Astrocyte of the spinal cord (primary cell): ENCODE measurements around the gene TBL3.

Source experiments
- DNase-seq: peaks from one replicate; pipeline ENCODE4 v3.0.0; 2011; ENCODE audit warnings: low read depth, low spot score
- H3K4me3 ChIP-seq: 2 replicates; pipeline ENCODE4 v1.5.1; 2011; ENCODE audit warnings: low read depth, mild to moderate bottlenecking, low read length, moderate library complexity
- CTCF ChIP-seq: IDR thresholded peaks from 2 replicates; pipeline ENCODE4 v1.5.1; 2012; ENCODE audit warnings: low read depth, mild to moderate bottlenecking, low read length, inconsistent platforms
- in situ Hi-C: cut with HindIII; loops from 2 replicates; pipeline ENCODE4 v1.10.0; 2017; ENCODE audit warnings: low sequenced_read_pairs

Gene TBL3

GRCh38 chr16:1976951-1977874 is 5.4 kb downstream of the TBL3 start:
- DNase-seq = no peak
- H3K4me3 ChIP-seq = no peak overlapping the region
- no peak for TF ChIP-seq CTCF
- in situ Hi-C loops = no loop called here

GRCh38 chr16:1977875-1978268 is 6.0 kb downstream of the TBL3 start:
- DNase-seq = no peak
- H3K4me3 ChIP-seq = no peak overlapping the region
- no peak for TF ChIP-seq CTCF
- in situ Hi-C loops = no loop called here

- TF ChIP-seq CTCF = no peak
- H3K4me3 ChIP-seq = no peak overlapping the region
- in situ Hi-C loops = no loop called here
- no peak for DNase-seq
Observed at GRCh38 chr16:1978476-1979120, 6.7 kb downstream of the TBL3 start.

DNA sequence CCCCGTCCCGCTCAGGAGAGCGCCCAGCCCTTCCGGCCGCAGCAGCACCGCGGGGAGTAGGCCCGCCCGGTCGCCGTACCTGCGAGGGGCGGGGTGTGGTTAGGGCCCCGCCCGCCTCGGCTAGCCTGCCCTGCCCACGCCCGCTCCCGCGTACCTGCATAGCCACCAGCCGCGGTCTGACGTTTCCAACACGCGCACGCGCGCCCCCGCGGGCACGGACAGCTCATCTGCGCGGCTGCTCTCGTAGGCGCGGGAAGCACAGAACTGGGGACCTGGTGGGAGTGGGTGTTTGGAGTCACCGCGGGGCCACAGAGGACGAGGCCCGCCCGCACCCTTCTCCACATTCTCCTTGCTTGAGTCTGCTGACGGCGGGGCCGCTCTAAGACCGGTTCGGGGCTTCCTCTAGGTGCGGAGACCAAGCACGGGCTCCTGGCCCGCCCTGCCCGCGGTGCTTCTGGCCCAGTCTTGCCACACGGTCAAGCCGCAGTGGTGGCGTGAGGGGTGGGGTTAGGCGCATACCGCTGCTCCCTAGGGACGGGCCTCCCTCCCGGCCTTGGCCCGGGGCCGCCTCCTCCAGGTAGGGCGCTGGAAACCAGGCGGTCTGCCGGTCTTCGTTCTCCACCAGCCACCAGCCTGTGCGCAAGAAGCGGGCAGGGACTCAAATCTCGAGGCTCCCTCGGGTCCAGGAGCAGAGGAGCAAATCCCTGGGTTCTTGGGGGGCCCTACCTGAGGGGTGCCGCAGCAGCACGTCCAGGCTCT is 7.6 kb downstream of the TBL3 start:
- TF ChIP-seq CTCF = no peak
- in situ Hi-C loops = no loop called here
- DNase-seq = no peak
- no peak overlapping the region for H3K4me3 ChIP-seq

- in situ Hi-C loops = no loop called here
- DNase-seq = no peak
- H3K4me3 ChIP-seq = no peak overlapping the region
- no peak for TF ChIP-seq CTCF
Observed at GRCh38 chr16:1980030-1980769, 8.3 kb downstream of the TBL3 start.

- TF ChIP-seq CTCF = no peak
- no peak overlapping the region for H3K4me3 ChIP-seq
- no peak for DNase-seq
- in situ Hi-C loops = no loop called here
Observed at GRCh38 chr16:1980770-1981087, 8.9 kb downstream of the TBL3 start.
